DND-41 (cell line): ENCODE results near the gene SPATS2.

Experiments used
- ATAC-seq: fragments of 200-7000 bp; cut with Tn5 transposase; 3 replicates; pipeline ENCODE4 v1.9.1; 2021; ENCODE audit warnings: low read depth; ENCODE audit not compliant: insufficient read depth
- DNase-seq: peaks from one replicate; pipeline ENCODE4 v3.0.0-alpha.2; 2020
- H2AFZ ChIP-seq: 2 replicates; pipeline ENCODE4 v1.6.0; 2012; ENCODE audit warnings: low read depth, low read length
- H3K27ac ChIP-seq: 2 replicates; pipeline ENCODE4 v1.5.1; 2012; ENCODE audit warnings: low read length, inconsistent platforms
- H3K27me3 ChIP-seq: fragments of 200-600 bp; sonication (generic); 2 replicates; pipeline ENCODE4 v1.6.0; 2012; ENCODE audit warnings: low read length, mild to moderate bottlenecking, inconsistent platforms; ENCODE audit not compliant: insufficient read depth, poor library complexity
- H3K36me3 ChIP-seq: 2 replicates; pipeline ENCODE4 v1.5.1; 2012; ENCODE audit warnings: low read length, inconsistent platforms; ENCODE audit not compliant: insufficient read depth
- H3K4me1 ChIP-seq: 2 replicates; pipeline ENCODE4 v1.5.1; 2012; ENCODE audit warnings: mild to moderate bottlenecking, low read length; ENCODE audit not compliant: insufficient read depth
- H3K4me2 ChIP-seq: 2 replicates; pipeline ENCODE4 v1.6.0; 2012; ENCODE audit warnings: mild to moderate bottlenecking, moderate library complexity, low read length, inconsistent platforms; ENCODE audit not compliant: insufficient read depth
- H3K4me3 ChIP-seq, 2 experiments: fragments of 200-600 bp in 1 of 2; shearing (Covaris generic) in 1 of 2; 2 replicates each; pipeline ENCODE4 v1.5.1; 2012 to 2016; ENCODE audit warnings: inconsistent platforms in 2 of 2, low read length in 2 of 2, mild to moderate bottlenecking in 2 of 2, low read depth in 1 of 2, moderate library complexity in 1 of 2
- H3K79me2 ChIP-seq: 2 replicates; pipeline ENCODE4 v1.6.0; 2012; ENCODE audit warnings: low read length, inconsistent platforms; ENCODE audit not compliant: insufficient read depth
- H3K9ac ChIP-seq: 2 replicates; pipeline ENCODE4 v1.6.0; 2012; ENCODE audit warnings: low read depth, mild to moderate bottlenecking, inconsistent platforms, low read length, moderate library complexity
- H3K9me3 ChIP-seq: 2 replicates; pipeline ENCODE4 v1.5.1; 2012; ENCODE audit warnings: low read length, moderate library complexity, mild to moderate bottlenecking, inconsistent platforms; ENCODE audit not compliant: insufficient read depth, severe bottlenecking
- H4K20me1 ChIP-seq: 2 replicates; pipeline ENCODE4 v1.6.0; 2012; ENCODE audit warnings: low read length; ENCODE audit not compliant: insufficient read depth
- EZH2 ChIP-seq: IDR thresholded peaks from 3 replicates; pipeline ENCODE4 v1.6.1; 2012; ENCODE audit warnings: borderline replicate concordance, low read depth, mild to moderate bottlenecking, moderate library complexity, low read length, inconsistent platforms; ENCODE audit not compliant: severe bottlenecking
- TF ChIP-seq, protein P1 (sequence below): IDR thresholded peaks from 2 replicates; pipeline ENCODE4 v1.5.1; 2012; ENCODE audit warnings: borderline replicate concordance, low read length, moderate library complexity, mild to moderate bottlenecking; ENCODE audit not compliant: poor library complexity, severe bottlenecking; ENCODE audit errors: extremely low read depth

SPATS2 gene

DNA sequence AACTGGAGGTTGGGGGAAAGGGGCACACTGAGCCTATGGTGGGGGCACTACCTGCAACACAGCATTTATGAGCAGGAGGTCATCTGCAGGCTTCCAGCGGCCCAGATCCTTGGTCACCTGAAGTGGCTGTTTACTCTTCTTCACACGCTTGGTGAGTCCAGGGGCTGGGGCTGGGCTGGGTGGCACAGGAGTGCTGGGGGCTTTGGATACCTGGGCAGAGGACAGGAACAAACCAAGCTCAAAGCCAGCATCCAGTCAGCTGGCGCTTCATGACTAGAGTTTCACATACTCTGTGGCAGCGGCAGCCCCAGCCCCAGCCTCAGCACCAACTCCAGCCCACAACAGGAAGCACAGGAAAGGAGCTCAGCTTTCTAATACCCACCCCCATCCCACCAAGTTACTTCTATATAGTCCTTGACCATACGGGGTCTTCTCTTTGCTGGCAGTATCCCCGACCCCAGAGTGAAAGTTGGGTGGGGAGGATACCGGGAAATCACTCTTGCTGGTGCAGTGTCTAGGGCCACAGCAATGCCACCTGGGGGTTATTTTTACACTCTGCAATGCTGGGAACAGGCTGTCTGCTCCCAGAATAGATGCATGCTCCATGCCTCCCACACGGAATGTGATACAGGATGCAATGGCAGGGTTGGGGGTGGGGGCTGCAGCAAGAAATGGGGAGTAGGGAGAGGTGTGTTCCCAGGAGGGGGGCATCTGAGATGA is 197.6 kb downstream of the SPATS2 start:
- DNase-seq, result no peak
- Histone ChIP-seq H3K9me3 (no peaks in the 10 kb centered on the region), H3K27me3 (no peaks in the 10 kb centered on the region), H3K9ac (no peak overlapping the region), H3K4me1 (peaks cover 32% of the 10 kb centered on the region), H4K20me1 (peaks cover 15% of the 10 kb centered on the region), H3K36me3 (peaks cover 66% of the 10 kb centered on the region), H3K4me3 (no peak overlapping the region), H2AFZ (no peak overlapping the region), H3K4me2 (no peak overlapping the region), H3K27ac (no peak overlapping the region), H3K79me2 (peaks cover 41% of the 10 kb centered on the region)
- no peak for ATAC-seq
- TF ChIP-seq, protein P1, sequence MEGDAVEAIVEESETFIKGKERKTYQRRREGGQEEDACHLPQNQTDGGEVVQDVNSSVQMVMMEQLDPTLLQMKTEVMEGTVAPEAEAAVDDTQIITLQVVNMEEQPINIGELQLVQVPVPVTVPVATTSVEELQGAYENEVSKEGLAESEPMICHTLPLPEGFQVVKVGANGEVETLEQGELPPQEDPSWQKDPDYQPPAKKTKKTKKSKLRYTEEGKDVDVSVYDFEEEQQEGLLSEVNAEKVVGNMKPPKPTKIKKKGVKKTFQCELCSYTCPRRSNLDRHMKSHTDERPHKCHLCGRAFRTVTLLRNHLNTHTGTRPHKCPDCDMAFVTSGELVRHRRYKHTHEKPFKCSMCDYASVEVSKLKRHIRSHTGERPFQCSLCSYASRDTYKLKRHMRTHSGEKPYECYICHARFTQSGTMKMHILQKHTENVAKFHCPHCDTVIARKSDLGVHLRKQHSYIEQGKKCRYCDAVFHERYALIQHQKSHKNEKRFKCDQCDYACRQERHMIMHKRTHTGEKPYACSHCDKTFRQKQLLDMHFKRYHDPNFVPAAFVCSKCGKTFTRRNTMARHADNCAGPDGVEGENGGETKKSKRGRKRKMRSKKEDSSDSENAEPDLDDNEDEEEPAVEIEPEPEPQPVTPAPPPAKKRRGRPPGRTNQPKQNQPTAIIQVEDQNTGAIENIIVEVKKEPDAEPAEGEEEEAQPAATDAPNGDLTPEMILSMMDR, result no peak
- TF ChIP-seq EZH2, result no peak

DNA sequence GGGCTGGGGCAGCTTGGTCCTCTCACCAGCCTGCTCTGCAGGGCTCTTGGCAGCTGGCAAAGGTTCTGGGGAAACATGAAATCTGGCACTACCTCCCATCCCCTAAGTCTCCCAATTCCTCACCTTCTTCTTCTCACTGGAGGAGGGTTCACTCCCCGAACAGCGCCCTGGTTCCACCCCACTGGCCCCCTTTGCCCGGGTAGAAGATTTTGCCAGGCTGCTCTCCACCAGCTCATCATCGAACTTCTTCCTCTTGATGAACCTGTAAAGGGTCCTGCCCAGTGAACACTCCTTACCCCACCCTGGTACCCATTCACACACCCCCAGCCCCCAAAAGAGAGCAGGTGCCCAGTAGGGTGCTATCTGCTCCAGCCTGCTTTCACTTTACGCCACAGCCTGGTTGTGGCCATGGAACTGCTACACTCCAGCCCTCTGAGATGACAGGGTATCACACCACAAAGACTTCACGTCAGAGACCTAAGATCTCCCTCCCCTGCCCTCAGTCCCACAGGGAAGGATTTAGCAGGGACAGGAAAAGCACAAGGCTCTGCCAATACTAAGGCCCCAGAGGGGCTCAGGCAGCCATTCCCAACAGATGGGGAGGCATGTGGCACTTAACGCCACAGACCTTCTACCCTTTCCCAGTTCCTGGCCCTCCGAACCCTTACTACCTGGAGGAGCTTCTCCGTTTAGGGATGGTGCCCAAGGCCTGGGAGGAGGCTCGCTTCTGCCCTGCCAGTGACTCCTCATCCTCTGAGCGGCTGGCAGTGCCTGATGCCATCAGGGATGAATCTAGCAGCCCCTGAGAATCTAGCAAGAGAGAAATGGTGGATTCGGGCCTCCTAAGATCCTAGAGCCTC is 198.4 kb downstream of the SPATS2 start:
- ATAC-seq, result no peak
- no peaks in the 10 kb centered on the region for H3K27me3 ChIP-seq
- peaks cover 15% of the 10 kb centered on the region for H4K20me1 ChIP-seq
- H3K4me3 ChIP-seq, result no peak overlapping the region
- peaks cover 49% of the 10 kb centered on the region for H3K79me2 ChIP-seq
- no peak overlapping the region for H3K9ac ChIP-seq
- peak overlapping the region; percentile 90; the same call in 1 of the 2 replicates for H3K4me2 ChIP-seq
- H3K4me1 ChIP-seq, result peaks cover 40% of the 10 kb centered on the region
- no peaks in the 10 kb centered on the region for H3K9me3 ChIP-seq
- peaks cover 58% of the 10 kb centered on the region for H3K36me3 ChIP-seq
- TF ChIP-seq, protein P1, result no peak
- no peak for TF ChIP-seq EZH2
- no peak for DNase-seq
- no peak overlapping the region for H2AFZ ChIP-seq
- no peak overlapping the region for H3K27ac ChIP-seq

DNA sequence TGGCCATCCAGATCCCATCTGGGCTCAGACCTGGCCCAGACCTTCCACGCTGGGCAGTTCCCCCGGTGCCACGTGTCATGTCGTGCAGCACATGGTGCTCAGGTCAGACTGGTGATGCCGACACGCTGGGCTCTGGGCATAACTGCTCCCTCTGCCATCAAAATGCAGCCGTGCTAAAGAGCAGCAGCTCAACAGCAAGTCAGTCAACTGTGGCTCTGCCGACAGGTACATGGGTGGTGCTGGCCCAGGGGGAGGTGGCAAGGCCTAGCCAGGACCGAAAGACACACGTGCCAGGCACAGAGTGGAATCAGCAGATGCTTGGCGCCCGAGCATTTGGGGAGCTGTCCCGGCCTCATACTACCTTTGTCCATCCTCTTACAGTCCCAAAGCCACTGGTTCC is 199.1 kb downstream of the SPATS2 start:
- Histone ChIP-seq H3K27ac (no peak overlapping the region), H3K4me1 (peaks cover 45% of the 10 kb centered on the region), H3K4me3 (peak overlapping the region in 1 of 2 experiments; percentile 99; a peak in 2 of 4 replicates), H2AFZ (no peak overlapping the region), H3K36me3 (peaks cover 51% of the 10 kb centered on the region), H3K9me3 (no peaks in the 10 kb centered on the region), H4K20me1 (peaks cover 15% of the 10 kb centered on the region), H3K4me2 (peak overlapping the region; percentile 90), H3K27me3 (no peaks in the 10 kb centered on the region), H3K9ac (peak overlapping the region; percentile 91), H3K79me2 (peaks cover 56% of the 10 kb centered on the region)
- TF ChIP-seq EZH2, result no peak
- TF ChIP-seq, protein P1, result no peak
- no peak for DNase-seq
- ATAC-seq, result no peak
